ENCODE results near the gene CST3.

Gene CST3

DNA sequence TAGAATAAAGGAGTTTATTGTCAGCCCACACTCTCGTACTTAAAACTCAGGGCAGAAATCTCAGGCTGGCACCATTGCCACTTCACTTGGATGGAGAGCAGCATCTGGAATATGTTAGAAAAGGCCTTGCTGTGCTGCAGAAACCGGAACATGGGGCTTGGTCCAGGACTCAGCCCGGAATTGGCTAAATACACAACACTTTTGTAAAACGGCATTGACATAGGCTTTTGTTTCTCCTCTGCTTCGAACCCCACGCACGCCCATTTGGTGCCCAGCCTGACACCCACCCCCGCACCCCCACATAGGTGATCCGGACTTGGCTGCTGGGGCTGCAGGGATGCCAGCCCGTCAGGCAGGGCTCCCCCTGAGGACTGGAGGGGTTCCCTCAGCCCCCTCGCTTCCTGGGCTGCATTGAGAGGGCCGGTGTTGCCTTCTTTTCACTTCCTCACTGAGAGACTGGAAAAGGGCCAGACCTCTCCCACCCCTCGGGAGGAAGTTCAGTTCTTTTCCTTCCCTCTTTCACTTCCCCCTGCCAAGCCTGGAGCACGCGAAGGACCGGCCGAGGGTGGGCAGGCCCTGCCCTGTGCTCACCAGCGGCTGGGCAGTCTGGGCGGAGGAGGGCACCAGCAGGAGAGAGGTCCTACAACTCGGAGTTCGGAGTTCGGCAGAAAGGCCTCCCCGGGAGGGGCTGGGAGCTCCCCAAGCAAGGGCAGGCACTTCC is 17.9 kb upstream of the CST3 start:
- no peak for TF ChIP-seq Cebpa-rat (IDR thresholded peaks at IDR 0.05)
- Histone ChIP-seq H4K20me1 (no peaks in the 10 kb centered on the region), H3K36me3 (no peaks in the 10 kb centered on the region), H3K4me1 (peaks cover 38% of the 10 kb centered on the region), H3K4me3 (peak overlapping the region; percentile 40), H3K9ac (peak overlapping the region; percentile 54; the same call in 1 of the 2 replicates), H3K9me3 (no peaks in the 10 kb centered on the region), H3K27me3 (no peaks in the 10 kb centered on the region), H3K27ac (peak overlapping the region; percentile 72), H3K4me2 (peak overlapping the region; percentile 97)

GRCh38 chr20:23654717-23655116 is 17.0 kb upstream of the CST3 start:
- H4K20me1 ChIP-seq = no peaks in the 10 kb centered on the region
- no peak for TF ChIP-seq Cebpa-rat (IDR thresholded peaks at IDR 0.05)
- H3K27ac ChIP-seq = peak overlapping the region; percentile 15; the same call in 1 of the 2 replicates
- H3K36me3 ChIP-seq = no peaks in the 10 kb centered on the region
- peaks cover 42% of the 10 kb centered on the region for H3K4me1 ChIP-seq
- H3K4me3 ChIP-seq = no peak overlapping the region
- peak overlapping the region; percentile 97 for H3K4me2 ChIP-seq
- H3K9ac ChIP-seq = peak overlapping the region; percentile 54; the same call in 1 of the 2 replicates
- no peaks in the 10 kb centered on the region for H3K27me3 ChIP-seq
- H3K9me3 ChIP-seq = no peaks in the 10 kb centered on the region

- Histone ChIP-seq H3K4me2 (peak overlapping the region; percentile 97), H3K9ac (no peak overlapping the region), H3K4me1 (peaks cover 43% of the 10 kb centered on the region), H4K20me1 (no peaks in the 10 kb centered on the region), H3K27me3 (no peaks in the 10 kb centered on the region), H3K27ac (no peak overlapping the region), H3K9me3 (no peaks in the 10 kb centered on the region), H3K4me3 (no peak overlapping the region), H3K36me3 (no peaks in the 10 kb centered on the region)
- TF ChIP-seq Cebpa-rat (IDR thresholded peaks at IDR 0.05) = no peak
These were observed 16.2 kb upstream of the CST3 start for GRCh38 chr20:23654000-23654399.

DNA sequence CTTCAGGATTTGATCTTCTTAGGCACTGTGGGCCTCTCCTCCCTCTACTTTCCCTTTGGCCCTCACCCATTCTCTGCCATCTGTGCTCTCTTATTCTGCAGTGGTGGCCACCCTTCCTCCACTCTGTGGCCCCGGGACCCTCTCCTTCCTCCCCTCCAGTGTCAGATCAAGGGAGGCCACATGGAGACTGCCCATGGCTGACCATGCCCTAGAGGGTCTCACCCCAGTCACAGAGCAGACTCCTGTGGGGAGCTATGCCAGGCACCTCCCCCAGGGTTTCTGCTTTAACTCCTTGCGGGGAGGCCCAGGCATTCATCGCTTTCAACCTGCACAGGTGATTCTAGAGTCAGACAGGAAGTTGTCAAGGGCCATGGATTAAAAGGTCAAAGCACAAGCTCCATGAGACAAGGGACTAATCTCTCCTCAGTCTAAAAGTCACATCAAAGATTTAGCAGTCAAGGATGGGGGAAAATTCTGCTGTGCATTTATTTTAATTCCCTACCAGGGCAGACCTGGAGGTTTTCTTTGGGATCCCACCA is 15.7 kb upstream of the CST3 start:
- peaks cover 43% of the 10 kb centered on the region for H3K4me1 ChIP-seq
- H3K4me3 ChIP-seq = no peak overlapping the region
- H3K9ac ChIP-seq = no peak overlapping the region
- H3K4me2 ChIP-seq = peak overlapping the region; percentile 97
- no peak for TF ChIP-seq Cebpa-rat (IDR thresholded peaks at IDR 0.05)
- H3K36me3 ChIP-seq = no peaks in the 10 kb centered on the region
- H3K9me3 ChIP-seq = no peaks in the 10 kb centered on the region
- no peak overlapping the region for H3K27ac ChIP-seq
- no peaks in the 10 kb centered on the region for H3K27me3 ChIP-seq
- no peaks in the 10 kb centered on the region for H4K20me1 ChIP-seq

GRCh38 chr20:23652926-23653325 is 15.2 kb upstream of the CST3 start:
- Histone ChIP-seq H3K9ac (no peak overlapping the region), H3K27me3 (no peaks in the 10 kb centered on the region), H3K4me1 (peaks cover 43% of the 10 kb centered on the region), H3K9me3 (no peaks in the 10 kb centered on the region), H3K36me3 (no peaks in the 10 kb centered on the region), H3K27ac (no peak overlapping the region), H3K4me2 (no peak overlapping the region), H4K20me1 (no peaks in the 10 kb centered on the region), H3K4me3 (no peak overlapping the region)
- TF ChIP-seq Cebpa-rat (IDR thresholded peaks at IDR 0.05) = no peak

DNA sequence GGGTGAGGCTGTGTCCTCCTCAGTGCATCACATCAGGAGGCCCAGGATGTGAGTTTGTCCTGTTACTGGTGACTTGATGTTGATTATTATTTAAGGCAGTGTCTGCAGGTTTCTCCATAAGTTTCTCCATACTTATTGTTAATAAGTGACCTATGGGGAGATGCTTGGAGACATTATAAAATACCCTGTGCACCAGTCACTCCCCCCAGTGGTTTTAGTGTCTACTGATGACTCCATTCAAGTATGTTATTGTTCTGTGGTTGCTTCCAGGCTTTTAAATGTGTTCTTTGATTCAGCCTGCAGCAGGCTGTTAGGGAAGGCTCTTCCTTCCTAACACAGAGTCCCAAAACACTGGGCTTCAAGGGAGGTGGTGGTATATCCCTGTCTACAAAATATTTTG is 14.6 kb upstream of the CST3 start:
- H3K4me1 ChIP-seq = peaks cover 43% of the 10 kb centered on the region
- H4K20me1 ChIP-seq = no peaks in the 10 kb centered on the region
- no peak overlapping the region for H3K9ac ChIP-seq
- H3K4me2 ChIP-seq = no peak overlapping the region
- no peaks in the 10 kb centered on the region for H3K9me3 ChIP-seq
- no peak for TF ChIP-seq Cebpa-rat (IDR thresholded peaks at IDR 0.05)
- no peaks in the 10 kb centered on the region for H3K36me3 ChIP-seq
- no peak overlapping the region for H3K4me3 ChIP-seq
- H3K27ac ChIP-seq = no peak overlapping the region
- H3K27me3 ChIP-seq = no peaks in the 10 kb centered on the region

- Histone ChIP-seq H3K27ac (no peak overlapping the region), H3K4me3 (no peak overlapping the region), H3K4me1 (peaks cover 39% of the 10 kb centered on the region), H4K20me1 (no peaks in the 10 kb centered on the region), H3K9me3 (no peaks in the 10 kb centered on the region), H3K9ac (no peak overlapping the region), H3K4me2 (no peak overlapping the region), H3K27me3 (no peaks in the 10 kb centered on the region), H3K36me3 (no peaks in the 10 kb centered on the region)
- no peak for TF ChIP-seq Cebpa-rat (IDR thresholded peaks at IDR 0.05)
These were observed 13.4 kb upstream of the CST3 start for GRCh38 chr20:23651117-23651516.

DNA sequence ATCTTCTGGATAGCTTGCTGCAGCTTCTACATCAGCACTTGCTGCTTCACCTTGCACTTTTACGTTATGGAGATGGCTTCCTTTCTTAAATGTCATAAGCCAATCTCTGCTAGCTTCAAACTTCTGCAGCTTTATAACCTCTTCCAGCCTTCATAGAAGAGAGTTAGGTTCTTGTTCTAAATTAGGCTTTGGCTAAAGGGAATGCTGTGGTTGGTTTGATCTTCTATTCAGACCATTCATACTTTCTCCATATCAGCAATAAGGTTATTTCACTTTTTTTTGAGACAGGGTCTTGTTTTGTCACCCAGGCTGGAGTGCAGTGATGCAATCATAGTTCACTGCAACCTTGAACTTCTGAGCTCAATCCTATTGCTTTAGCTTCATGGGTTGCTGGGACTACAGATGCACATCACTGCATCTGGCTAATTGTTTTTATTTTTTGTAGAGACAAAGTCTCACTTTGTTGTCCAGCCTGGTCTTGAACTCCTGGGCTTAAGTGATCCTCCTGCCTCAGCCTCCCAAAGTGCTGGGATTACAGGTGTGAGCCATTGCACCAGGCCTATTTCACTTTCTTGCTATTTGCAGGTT is 12.2 kb upstream of the CST3 start:
- no peaks in the 10 kb centered on the region for H3K27me3 ChIP-seq
- H3K9me3 ChIP-seq = no peaks in the 10 kb centered on the region
- H3K27ac ChIP-seq = no peak overlapping the region
- no peak overlapping the region for H3K9ac ChIP-seq
- no peaks in the 10 kb centered on the region for H4K20me1 ChIP-seq
- H3K4me2 ChIP-seq = no peak overlapping the region
- no peak overlapping the region for H3K4me3 ChIP-seq
- H3K36me3 ChIP-seq = no peaks in the 10 kb centered on the region
- peak; percentile 34; the same call in 1 of the 2 replicates for TF ChIP-seq Cebpa-rat (IDR thresholded peaks at IDR 0.05)
- peaks cover 35% of the 10 kb centered on the region for H3K4me1 ChIP-seq

DNA sequence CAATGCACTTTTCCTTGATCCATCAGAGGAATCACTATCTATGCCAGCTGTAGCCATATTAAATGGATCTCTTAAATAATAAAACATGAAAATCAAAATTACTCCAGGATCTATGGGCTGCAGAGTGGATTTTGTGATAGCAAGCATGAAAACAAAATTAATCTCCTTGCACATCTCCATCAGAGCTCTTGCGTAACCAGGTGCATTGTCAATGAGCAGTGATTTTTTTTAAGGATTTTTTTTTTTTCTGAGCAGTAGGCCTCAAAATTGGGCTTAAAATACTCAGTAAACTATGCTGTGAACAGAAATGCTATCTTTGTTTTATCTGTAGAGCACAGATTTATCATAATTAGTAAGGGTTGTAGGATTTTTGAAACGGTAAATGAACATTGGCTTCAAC is 11.5 kb upstream of the CST3 start:
- no peak overlapping the region for H3K4me3 ChIP-seq
- H3K27ac ChIP-seq = no peak overlapping the region
- H4K20me1 ChIP-seq = no peaks in the 10 kb centered on the region
- no peaks in the 10 kb centered on the region for H3K27me3 ChIP-seq
- no peak overlapping the region for H3K9ac ChIP-seq
- no peaks in the 10 kb centered on the region for H3K36me3 ChIP-seq
- no peak overlapping the region for H3K4me2 ChIP-seq
- H3K9me3 ChIP-seq = no peaks in the 10 kb centered on the region
- TF ChIP-seq Cebpa-rat (IDR thresholded peaks at IDR 0.05) = no peak
- peaks cover 29% of the 10 kb centered on the region for H3K4me1 ChIP-seq

DNA sequence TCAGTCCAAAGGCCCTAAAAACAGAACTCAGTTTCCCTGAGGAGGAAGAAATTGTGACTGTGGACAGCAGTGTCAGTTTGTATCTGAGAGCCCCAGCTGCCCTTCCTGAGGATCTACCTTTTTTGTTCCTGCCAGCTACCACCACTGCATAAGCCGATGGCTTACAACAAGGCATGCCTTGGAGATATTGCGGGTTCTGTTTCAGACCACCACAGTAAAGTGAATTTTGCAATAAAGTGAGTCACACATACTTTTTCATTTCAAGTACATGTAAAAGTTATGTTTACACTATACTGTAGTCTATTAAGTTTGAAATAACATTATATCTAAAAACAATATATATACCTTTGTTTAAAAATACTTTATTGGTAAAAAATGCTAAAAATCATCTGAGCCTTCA is 9.6 kb upstream of the CST3 start:
- Histone ChIP-seq H3K27me3 (no peaks in the 10 kb centered on the region), H3K36me3 (no peaks in the 10 kb centered on the region), H3K9ac (no peak overlapping the region), H3K4me2 (no peak overlapping the region), H3K9me3 (no peaks in the 10 kb centered on the region), H4K20me1 (no peaks in the 10 kb centered on the region), H3K4me3 (no peak overlapping the region), H3K4me1 (peaks cover 38% of the 10 kb centered on the region), H3K27ac (no peak overlapping the region)
- TF ChIP-seq Cebpa-rat (IDR thresholded peaks at IDR 0.05) = no peak

Data from BLaER1 (cell line).